ENCODE data around the gene TRIOBP. TPM values are rescaled to one million over a fixed set of nuclear protein-coding genes. Genes with fewer than 3 reads are reported as not detected.

The TRIOBP gene
- total and polyA plus RNA-seq, 2 of the 4 experiments (the other 2 are of a cell fraction), result 46.4 to 69.8 TPM

- CTCF ChIA-PET, result no interaction called here
- H4K8ac ChIP-seq (ENCODE audit: low read depth in 2 of 2, low read length in 2 of 2), result no peak overlapping the region
- H2BK15ac ChIP-seq (ENCODE audit: low read depth, low read length), result no peak overlapping the region
- no peak overlapping the region for H2AK5ac ChIP-seq (ENCODE audit: low read depth, low read length)
- no peak overlapping the region for H3K4me2 ChIP-seq (ENCODE audit: low read depth, low read length)
- ATAC-seq (ENCODE audit: low read depth), result no peak
- no peak overlapping the region for H3K4ac ChIP-seq (ENCODE audit: low read depth, low read length)
- peaks cover 8 to 35% of the 10 kb centered on the region in 2 experiments for H3K79me1 ChIP-seq (ENCODE audit: low read depth in 1 of 2, low read length in 2 of 2)
- H2AK9ac ChIP-seq (replicated peaks; ENCODE audit: low read depth, low read length, poor library complexity), result peak overlapping the region; percentile 29
- in situ Hi-C loops (cut with MboI; ENCODE audit: low sequenced_read_pairs) (no loop called here), intact Hi-C loops (cut with micrococcal nuclease) (no loop called here), dilution Hi-C loops (cut with HindIII; ENCODE audit: low sequenced_read_pairs, unreplicated experiment) (no loop called here)
- H3K23ac ChIP-seq (ENCODE audit: low read depth, low read length), result no peak overlapping the region
- H4K20me1 ChIP-seq (ENCODE audit: insufficient read depth, low read length), result no peaks in the 10 kb centered on the region
- peaks cover 6% of the 10 kb centered on the region for H3K4me1 ChIP-seq (ENCODE audit: control insufficient read depth, insufficient read depth, low read length)
- H3K56ac ChIP-seq (ENCODE audit: extremely low read depth, insufficient read depth, low read length), result no peak overlapping the region
- 93% methylated on average over 8 of the region's 15 CpGs; no CpG with 5 or more reads in 1 of the 2 experiments for WGBS, 2 experiments (ENCODE audit: extremely low coverage in 2 of 2, insufficient read length in 1 of 2)
- H2AFZ ChIP-seq (replicated peaks; ENCODE audit: low read length, poor library complexity), result no peak overlapping the region
- TF ChIP-seq RFX5 (IDR thresholded peaks at IDR 0.05; ENCODE audit: low read depth, low read length) (no peak), FOS (IDR thresholded peaks at IDR 0.05; ENCODE audit: low read depth, low read length) (no peak), CEBPB (IDR thresholded peaks at IDR 0.05; ENCODE audit: low read depth, low read length) (no peak), CHD1 (IDR thresholded peaks at IDR 0.05; ENCODE audit: low read depth, low read length) (no peak), MAFK (IDR thresholded peaks at IDR 0.05; ENCODE audit: low read depth, low read length) (no peak), MAZ (IDR thresholded peaks at IDR 0.05; ENCODE audit: borderline replicate concordance, low read depth, low read length) (no peak), POLR2A (IDR thresholded peaks at IDR 0.05; ENCODE audit: low read depth, low read length) (no peak), CTCF (conservative IDR thresholded peaks at IDR 0.05; ENCODE audit: low read depth, low read length) (no peak), MXI1 (IDR thresholded peaks at IDR 0.05; ENCODE audit: borderline replicate concordance, low read depth, low read length) (no peak), RAD21 (IDR thresholded peaks at IDR 0.05; ENCODE audit: low read length) (no peak), BHLHE40 (IDR thresholded peaks at IDR 0.05; ENCODE audit: low read depth, low read length) (no peak), ELK1 (IDR thresholded peaks at IDR 0.05; ENCODE audit: borderline replicate concordance, low read depth, low read length) (no peak), SMC3 (IDR thresholded peaks at IDR 0.05; ENCODE audit: low read depth, low read length) (no peak), NFE2L2 (IDR thresholded peaks at IDR 0.05; ENCODE audit: low read depth, low read length) (no peak), RCOR1 (IDR thresholded peaks at IDR 0.05; ENCODE audit: insufficient replicate concordance, low read length) (no peak)
- TF ChIP-seq, protein P1, sequence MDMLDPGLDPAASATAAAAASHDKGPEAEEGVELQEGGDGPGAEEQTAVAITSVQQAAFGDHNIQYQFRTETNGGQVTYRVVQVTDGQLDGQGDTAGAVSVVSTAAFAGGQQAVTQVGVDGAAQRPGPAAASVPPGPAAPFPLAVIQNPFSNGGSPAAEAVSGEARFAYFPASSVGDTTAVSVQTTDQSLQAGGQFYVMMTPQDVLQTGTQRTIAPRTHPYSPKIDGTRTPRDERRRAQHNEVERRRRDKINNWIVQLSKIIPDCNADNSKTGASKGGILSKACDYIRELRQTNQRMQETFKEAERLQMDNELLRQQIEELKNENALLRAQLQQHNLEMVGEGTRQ (IDR thresholded peaks at IDR 0.05; ENCODE audit: low read depth, low read length), result no peak
- no peak overlapping the region for H3K9ac ChIP-seq (ENCODE audit: low read depth, low read length)
- no peak for DNase-seq
- no peak overlapping the region for H3K4me3 ChIP-seq (ENCODE audit: insufficient read depth, low read depth, low read length)
- no TSS peak for BruUV-seq (replicated peaks)
- H4K91ac ChIP-seq (ENCODE audit: insufficient read depth, low read depth, low read length), result no peak overlapping the region
- POLR2A ChIA-PET (ENCODE audit: unreplicated experiment), result no interaction called here
- no peak overlapping the region for H2BK5ac ChIP-seq (ENCODE audit: low read depth, low read length, poor library complexity, severe bottlenecking)
- H3K9me1 ChIP-seq (ENCODE audit: insufficient read depth, low read length), result peaks cover 15% of the 10 kb centered on the region; the same call in 1 of the 2 replicates
- no peaks in the 10 kb centered on the region for H3K27me3 ChIP-seq (ENCODE audit: control insufficient read depth, insufficient read depth, low read length)
- H3K14ac ChIP-seq (replicated peaks; ENCODE audit: low read depth, low read length), result no peak overlapping the region
- no peak overlapping the region for H3K18ac ChIP-seq (ENCODE audit: low read depth, low read length)
- H3K36me3 ChIP-seq (ENCODE audit: control insufficient read depth, insufficient read depth, low read length), result peaks cover 33% of the 10 kb centered on the region
- H2BK20ac ChIP-seq (ENCODE audit: low read depth, low read length), result no peak overlapping the region
- H3K9me3 ChIP-seq (ENCODE audit: control insufficient read depth, insufficient read depth, low read length), result no peaks in the 10 kb centered on the region
- H3K27ac ChIP-seq (ENCODE audit: insufficient read depth, low read length), result no peak overlapping the region
- no peak overlapping the region for H2BK120ac ChIP-seq (ENCODE audit: low read depth, low read length)
- no peak overlapping the region for H4K5ac ChIP-seq (ENCODE audit: low read depth, low read length)
Observed at GRCh38 chr22:37692627-37693285, 4.1 kb upstream of the TRIOBP start.

Measured in IMR-90 (cell line).